Trophoblast cell (in vitro differentiated cells and primary cell): Measurements from ENCODE around the gene CFAP57.

Experiments used
- DNase-seq, 2 donors: peaks; one replicate each; pipeline ENCODE4 v3.0.0-alpha.2; 2016
- H2AFZ ChIP-seq: 2 replicates; pipeline ENCODE4 v1.6.1; 2013; ENCODE audit warnings: low read length, moderate library complexity, mild to moderate bottlenecking; ENCODE audit not compliant: insufficient read depth, poor library complexity
- H2AK5ac ChIP-seq: 2 replicates; pipeline ENCODE4 v1.6.1; 2013; ENCODE audit warnings: mild to moderate bottlenecking, low read length
- H2BK120ac ChIP-seq: 2 replicates; pipeline ENCODE4 v1.6.1; 2013; ENCODE audit warnings: low read length, mild to moderate bottlenecking, moderate library complexity; ENCODE audit not compliant: insufficient read depth, poor library complexity
- H2BK12ac ChIP-seq: 2 replicates; pipeline ENCODE4 v1.6.1; 2013; ENCODE audit warnings: mild to moderate bottlenecking, low read length, moderate library complexity
- H2BK5ac ChIP-seq: 2 replicates; pipeline ENCODE4 v1.6.1; 2013; ENCODE audit warnings: low read length, low read depth, moderate library complexity, mild to moderate bottlenecking; ENCODE audit not compliant: poor library complexity
- H3K14ac ChIP-seq: 2 replicates; pipeline ENCODE4 v1.6.1; 2013; ENCODE audit warnings: mild to moderate bottlenecking, low read length
- H3K18ac ChIP-seq: 2 replicates; pipeline ENCODE4 v1.6.1; 2013; ENCODE audit warnings: mild to moderate bottlenecking, low read length
- H3K23ac ChIP-seq: 2 replicates; pipeline ENCODE4 v1.6.1; 2013; ENCODE audit warnings: low read length
- H3K27ac ChIP-seq: 2 replicates; pipeline ENCODE4 v1.5.1; 2013; ENCODE audit warnings: low read depth, mild to moderate bottlenecking, inconsistent platforms, low read length, moderate library complexity
- H3K27me3 ChIP-seq: 2 replicates; pipeline ENCODE4 v1.6.1; 2013; ENCODE audit warnings: inconsistent platforms, mild to moderate bottlenecking, low read length, moderate library complexity; ENCODE audit not compliant: insufficient read depth
- H3K36me3 ChIP-seq, 2 experiments: 1 replicate in 1 of 2; 2 replicates in 1 of 2; pipeline ENCODE4 v1.6.1; 2013; ENCODE audit warnings: low read length in 2 of 2, mild to moderate bottlenecking in 2 of 2, moderate library complexity in 1 of 2; ENCODE audit not compliant: insufficient read depth in 2 of 2, control insufficient read depth in 1 of 2
- H3K4ac ChIP-seq: 2 replicates; pipeline ENCODE4 v1.6.1; 2013; ENCODE audit warnings: low read depth, mild to moderate bottlenecking, low read length, moderate library complexity
- H3K4me1 ChIP-seq, 2 experiments: 1 replicate in 1 of 2; 2 replicates in 1 of 2; pipeline ENCODE4 v1.6.1; 2013; ENCODE audit warnings: low read length in 2 of 2, mild to moderate bottlenecking in 2 of 2, moderate library complexity in 1 of 2; ENCODE audit not compliant: insufficient read depth in 2 of 2, control insufficient read depth in 1 of 2
- H3K4me2 ChIP-seq: 2 replicates; pipeline ENCODE4 v1.6.1; 2013; ENCODE audit warnings: inconsistent platforms, mild to moderate bottlenecking, low read length, moderate library complexity
- H3K4me3 ChIP-seq: 2 replicates; pipeline ENCODE4 v1.5.1; 2013; ENCODE audit warnings: mild to moderate bottlenecking, low read depth, low read length, inconsistent platforms
- H3K79me1 ChIP-seq: one replicate; pipeline ENCODE4 v1.6.1; 2013; ENCODE audit warnings: low read length
- H3K79me2 ChIP-seq: 2 replicates; pipeline ENCODE4 v1.6.1; 2013; ENCODE audit warnings: low read length, mild to moderate bottlenecking; ENCODE audit not compliant: control insufficient read depth, insufficient read depth, poor library complexity
- H3K9ac ChIP-seq: 2 replicates; pipeline ENCODE4 v1.6.1; 2013; ENCODE audit warnings: mild to moderate bottlenecking, low read length
- H3K9me3 ChIP-seq: 2 replicates; pipeline ENCODE4 v1.6.1; 2013; ENCODE audit warnings: low read depth, mild to moderate bottlenecking, control low read depth, inconsistent platforms, low read length; ENCODE audit not compliant: insufficient read depth
- H4K12ac ChIP-seq: 2 replicates; pipeline ENCODE4 v1.6.1; 2013; ENCODE audit warnings: low read depth, mild to moderate bottlenecking, low read length, moderate library complexity
- H4K8ac ChIP-seq: 2 replicates; pipeline ENCODE4 v1.6.1; 2013; ENCODE audit warnings: low read depth, mild to moderate bottlenecking, low read length, moderate library complexity
- H4K91ac ChIP-seq: one replicate; pipeline ENCODE4 v1.6.1; 2013; ENCODE audit warnings: low read depth, mild to moderate bottlenecking, low read length, moderate library complexity
- WGBS: extraction: QIAGEN DNeasy Blood & Tissue Kit; methylation state at CpG from one replicate; pipeline ENCODE4 v1.1.7; 2013; ENCODE audit warnings: missing lambda C conversion rate; ENCODE audit not compliant: insufficient read length, insufficient coverage; ENCODE audit errors: extremely low coverage; 5-methylcytosine and 5-hydroxymethylcytosine counted together

Gene CFAP57

DNA sequence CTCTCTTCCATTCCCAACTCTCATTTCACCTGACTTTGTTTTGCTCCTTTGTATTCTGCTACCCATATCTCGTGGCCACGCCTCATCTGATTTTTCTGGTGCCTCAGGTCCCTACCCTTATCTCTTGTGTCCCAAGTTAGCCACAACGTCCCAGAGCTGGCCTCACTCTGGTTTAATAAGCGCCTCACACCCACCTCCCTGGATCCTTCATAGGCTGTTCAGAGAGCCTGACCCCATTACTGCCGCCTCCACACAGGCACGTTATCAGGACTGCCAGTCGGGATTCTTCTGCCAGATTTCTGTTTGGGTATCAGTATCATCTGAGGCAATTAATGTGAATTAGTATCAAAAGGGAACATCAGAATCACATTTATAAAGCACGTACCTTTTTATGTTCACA is 62.9 kb downstream of the CFAP57 start:
- Histone ChIP-seq H3K18ac (no peak overlapping the region), H3K4me2 (no peak overlapping the region), H3K79me2 (no peaks in the 10 kb centered on the region), H3K4ac (no peak overlapping the region), H3K9me3 (peaks cover 2% of the 10 kb centered on the region), H3K36me3 (no peaks in the 10 kb centered on the region), H2AK5ac (no peak overlapping the region), H3K4me3 (no peak overlapping the region), H3K23ac (no peak overlapping the region), H3K9ac (no peak overlapping the region), H2BK120ac (no peak overlapping the region), H3K4me1 (no peaks in the 10 kb centered on the region), H4K8ac (no peak overlapping the region), H4K91ac (no peak overlapping the region), H3K27me3 (no peaks in the 10 kb centered on the region), H2BK12ac (no peak overlapping the region), H3K27ac (no peak overlapping the region), H4K12ac (no peak overlapping the region), H2AFZ (no peak overlapping the region), H3K14ac (no peak overlapping the region), H2BK5ac (no peak overlapping the region), H3K79me1 (no peaks in the 10 kb centered on the region)
- WGBS: no CpG with 5 or more reads among the region's 8 CpGs
- DNase-seq: peak in 1 of 2 donors; percentile 57

DNA sequence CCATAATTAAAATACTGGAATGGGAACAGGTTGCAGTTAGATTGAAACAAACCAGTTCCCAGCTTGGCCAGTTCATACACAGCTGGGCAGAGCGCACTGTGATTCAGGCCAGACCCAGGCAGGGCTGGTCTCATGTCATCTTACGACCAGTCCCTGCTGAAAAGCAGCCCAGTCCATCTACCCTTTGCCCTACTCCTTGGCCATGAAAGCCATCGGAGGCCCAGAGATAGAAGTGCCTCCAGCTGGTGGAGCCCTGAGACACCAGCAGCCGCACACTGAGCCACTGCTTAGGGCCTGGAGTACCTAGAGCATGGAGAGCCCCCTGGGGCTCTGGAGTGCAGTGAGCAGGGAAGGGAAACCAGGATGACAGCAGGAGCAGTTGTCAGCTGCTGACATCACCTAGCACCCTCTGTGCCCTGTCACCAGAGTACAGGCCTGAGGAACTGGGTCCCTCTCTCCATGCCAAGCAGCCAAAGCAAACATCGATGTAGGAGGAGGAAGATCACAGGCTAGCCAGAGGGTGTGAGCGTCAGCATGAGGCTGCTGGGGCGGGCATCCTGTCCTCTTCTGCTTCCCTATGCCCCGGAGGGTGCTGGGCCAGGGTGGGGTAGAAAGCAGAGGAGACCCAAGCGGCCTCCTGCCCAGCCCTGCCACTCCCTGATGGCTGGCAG is 63.5 kb downstream of the CFAP57 start:
- Histone ChIP-seq H3K36me3 (no peaks in the 10 kb centered on the region), H3K79me1 (no peaks in the 10 kb centered on the region), H3K9me3 (peaks cover 2% of the 10 kb centered on the region), H3K79me2 (no peaks in the 10 kb centered on the region), H2AK5ac (no peak overlapping the region), H3K4ac (no peak overlapping the region), H2BK120ac (no peak overlapping the region), H4K91ac (no peak overlapping the region), H3K4me1 (no peaks in the 10 kb centered on the region), H2BK5ac (no peak overlapping the region), H3K9ac (no peak overlapping the region), H3K23ac (no peak overlapping the region), H2AFZ (no peak overlapping the region), H4K12ac (no peak overlapping the region), H3K14ac (no peak overlapping the region), H3K27ac (no peak overlapping the region), H3K4me3 (no peak overlapping the region), H3K4me2 (no peak overlapping the region), H3K18ac (no peak overlapping the region), H3K27me3 (no peaks in the 10 kb centered on the region), H2BK12ac (no peak overlapping the region), H4K8ac (no peak overlapping the region)
- WGBS: no CpG with 5 or more reads among the region's 9 CpGs
- peak; percentile 14 to 41 for DNase-seq

DNA sequence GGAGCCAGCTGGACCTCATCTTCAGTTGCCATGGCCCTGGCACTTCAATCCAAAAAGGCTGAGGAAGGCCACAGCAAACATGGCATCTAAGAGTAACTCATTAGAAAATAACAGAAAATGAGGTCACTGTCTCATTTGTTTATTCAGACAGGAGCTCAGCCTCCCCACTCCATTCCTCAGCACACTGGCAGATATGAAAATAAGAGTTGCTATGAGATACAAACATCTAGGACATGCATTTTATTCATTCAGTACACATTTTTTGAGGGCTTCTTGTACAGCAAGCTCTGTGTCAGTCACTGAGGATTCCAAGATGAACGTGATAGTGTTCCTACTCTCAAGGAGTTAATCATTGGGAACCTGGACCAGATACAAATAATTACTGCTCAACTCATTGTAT is 65.0 kb downstream of the CFAP57 start:
- H3K9ac ChIP-seq: no peak overlapping the region
- no peak overlapping the region for H3K14ac ChIP-seq
- no peak overlapping the region for H3K4ac ChIP-seq
- H2BK5ac ChIP-seq: no peak overlapping the region
- H3K18ac ChIP-seq: no peak overlapping the region
- no CpG with 5 or more reads among the region's 1 CpG for WGBS
- no peak overlapping the region for H2BK12ac ChIP-seq
- H4K8ac ChIP-seq: no peak overlapping the region
- H2BK120ac ChIP-seq: no peak overlapping the region
- H3K23ac ChIP-seq: no peak overlapping the region
- H2AFZ ChIP-seq: no peak overlapping the region
- no peaks in the 10 kb centered on the region for H3K79me2 ChIP-seq
- H4K91ac ChIP-seq: no peak overlapping the region
- no peak overlapping the region for H2AK5ac ChIP-seq
- H3K27me3 ChIP-seq: no peaks in the 10 kb centered on the region
- no peak overlapping the region for H4K12ac ChIP-seq
- no peaks in the 10 kb centered on the region for H3K36me3 ChIP-seq
- DNase-seq: peak; percentile 38 to 84
- H3K4me3 ChIP-seq: no peak overlapping the region
- peaks cover 2% of the 10 kb centered on the region for H3K9me3 ChIP-seq
- no peak overlapping the region for H3K4me2 ChIP-seq
- H3K4me1 ChIP-seq: peaks cover 0 to 6% of the 10 kb centered on the region in 2 experiments
- no peak overlapping the region for H3K27ac ChIP-seq
- H3K79me1 ChIP-seq: no peaks in the 10 kb centered on the region

DNA sequence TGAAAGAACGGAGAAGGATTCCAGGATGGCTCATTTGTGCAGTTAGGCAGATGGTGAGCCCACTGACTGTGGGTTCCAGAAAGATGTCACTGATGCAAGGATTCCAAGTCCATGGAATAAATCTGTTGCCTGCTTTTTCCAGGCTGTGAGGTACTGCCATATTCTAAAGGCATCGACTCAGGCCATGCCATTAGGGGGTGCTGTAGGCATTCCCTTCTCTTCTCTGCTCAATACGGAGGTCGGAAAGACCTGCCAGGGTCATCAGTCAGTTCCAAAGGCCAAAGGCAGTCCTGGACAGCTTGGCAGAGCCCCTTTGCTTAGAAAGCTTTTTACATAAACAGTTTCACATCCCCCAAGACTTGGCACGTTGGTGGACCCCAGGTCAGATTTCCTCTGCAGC is 66.0 kb downstream of the CFAP57 start:
- no peak overlapping the region for H3K4ac ChIP-seq
- no peak overlapping the region for H4K12ac ChIP-seq
- no peak overlapping the region for H2BK5ac ChIP-seq
- peaks cover 0 to 6% of the 10 kb centered on the region in 2 experiments for H3K4me1 ChIP-seq
- peak; percentile 68 to 79 for DNase-seq
- no peak overlapping the region for H3K4me2 ChIP-seq
- H3K4me3 ChIP-seq: no peak overlapping the region
- no peak overlapping the region for H3K27ac ChIP-seq
- H3K23ac ChIP-seq: no peak overlapping the region
- no peak overlapping the region for H3K9ac ChIP-seq
- no peaks in the 10 kb centered on the region for H3K79me2 ChIP-seq
- no peak overlapping the region for H2BK120ac ChIP-seq
- H3K79me1 ChIP-seq: no peaks in the 10 kb centered on the region
- no peak overlapping the region for H2BK12ac ChIP-seq
- H2AFZ ChIP-seq: no peak overlapping the region
- H3K14ac ChIP-seq: no peak overlapping the region
- no peak overlapping the region for H2AK5ac ChIP-seq
- H3K27me3 ChIP-seq: no peaks in the 10 kb centered on the region
- H3K9me3 ChIP-seq: peaks cover 2% of the 10 kb centered on the region
- H3K36me3 ChIP-seq: no peaks in the 10 kb centered on the region
- no peak overlapping the region for H4K8ac ChIP-seq
- WGBS: no CpG with 5 or more reads among the region's 5 CpGs
- no peak overlapping the region for H4K91ac ChIP-seq
- H3K18ac ChIP-seq: no peak overlapping the region
